HL-60 (cell line): ENCODE results near the gene IPO11.

Experiments used
- DNase-seq, 2 experiments: peaks; one replicate each; pipeline ENCODE4 v3.0.0-alpha.2; 2010 to 2020; ENCODE audit warnings: low read depth in 1 of 2, low spot score in 1 of 2
- H3K27ac ChIP-seq: fragments of 250-450 bp; sonication (Bioruptor Pico); replicated peaks from 2 replicates; pipeline ENCODE4 v1.5.1; 2020; ENCODE audit warnings: mild to moderate bottlenecking, moderate library complexity
- H3K27me3 ChIP-seq: fragments of 250-450 bp; sonication (Bioruptor Pico); 2 replicates; pipeline ENCODE4 v1.5.1; 2021; ENCODE audit warnings: mild to moderate bottlenecking, moderate library complexity; ENCODE audit not compliant: insufficient read depth, poor library complexity, severe bottlenecking
- H3K4me3 ChIP-seq: replicated peaks from 2 replicates; pipeline ENCODE4 v1.5.1; 2011; ENCODE audit warnings: mild to moderate bottlenecking, control low read depth, low read length; ENCODE audit not compliant: insufficient read depth
- CTCF ChIP-seq: IDR thresholded peaks from one replicate; pipeline ENCODE4 v1.5.1; 2011; ENCODE audit warnings: low read length, control low read depth, inconsistent platforms; ENCODE audit not compliant: insufficient read depth
- GABPA ChIP-seq: IDR thresholded peaks from 2 replicates; pipeline ENCODE4 v1.6.1; 2012; ENCODE audit warnings: low read depth
- POLR2AphosphoS5 ChIP-seq: IDR thresholded peaks from 2 replicates; pipeline ENCODE4 v1.6.1; 2012; ENCODE audit warnings: low read depth
- SPI1 ChIP-seq: IDR thresholded peaks from 2 replicates; pipeline ENCODE4 v1.6.1; 2012; ENCODE audit warnings: low read depth, mild to moderate bottlenecking, borderline replicate concordance
- TF ChIP-seq, protein P1 (sequence below): IDR thresholded peaks from 2 replicates; pipeline ENCODE4 v1.6.1; 2012; ENCODE audit warnings: low read depth; ENCODE audit not compliant: insufficient replicate concordance

The IPO11 gene

GRCh38 chr5:62450259-62450658, 37.7 kb downstream of the IPO11 start:
- DNase-seq, result no peak
- TF ChIP-seq GABPA, result no peak
- TF ChIP-seq POLR2AphosphoS5, result no peak
- no peak for TF ChIP-seq CTCF
- TF ChIP-seq, protein P1, sequence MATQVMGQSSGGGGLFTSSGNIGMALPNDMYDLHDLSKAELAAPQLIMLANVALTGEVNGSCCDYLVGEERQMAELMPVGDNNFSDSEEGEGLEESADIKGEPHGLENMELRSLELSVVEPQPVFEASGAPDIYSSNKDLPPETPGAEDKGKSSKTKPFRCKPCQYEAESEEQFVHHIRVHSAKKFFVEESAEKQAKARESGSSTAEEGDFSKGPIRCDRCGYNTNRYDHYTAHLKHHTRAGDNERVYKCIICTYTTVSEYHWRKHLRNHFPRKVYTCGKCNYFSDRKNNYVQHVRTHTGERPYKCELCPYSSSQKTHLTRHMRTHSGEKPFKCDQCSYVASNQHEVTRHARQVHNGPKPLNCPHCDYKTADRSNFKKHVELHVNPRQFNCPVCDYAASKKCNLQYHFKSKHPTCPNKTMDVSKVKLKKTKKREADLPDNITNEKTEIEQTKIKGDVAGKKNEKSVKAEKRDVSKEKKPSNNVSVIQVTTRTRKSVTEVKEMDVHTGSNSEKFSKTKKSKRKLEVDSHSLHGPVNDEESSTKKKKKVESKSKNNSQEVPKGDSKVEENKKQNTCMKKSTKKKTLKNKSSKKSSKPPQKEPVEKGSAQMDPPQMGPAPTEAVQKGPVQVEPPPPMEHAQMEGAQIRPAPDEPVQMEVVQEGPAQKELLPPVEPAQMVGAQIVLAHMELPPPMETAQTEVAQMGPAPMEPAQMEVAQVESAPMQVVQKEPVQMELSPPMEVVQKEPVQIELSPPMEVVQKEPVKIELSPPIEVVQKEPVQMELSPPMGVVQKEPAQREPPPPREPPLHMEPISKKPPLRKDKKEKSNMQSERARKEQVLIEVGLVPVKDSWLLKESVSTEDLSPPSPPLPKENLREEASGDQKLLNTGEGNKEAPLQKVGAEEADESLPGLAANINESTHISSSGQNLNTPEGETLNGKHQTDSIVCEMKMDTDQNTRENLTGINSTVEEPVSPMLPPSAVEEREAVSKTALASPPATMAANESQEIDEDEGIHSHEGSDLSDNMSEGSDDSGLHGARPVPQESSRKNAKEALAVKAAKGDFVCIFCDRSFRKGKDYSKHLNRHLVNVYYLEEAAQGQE, result no peak
- no peak for TF ChIP-seq SPI1
- Histone ChIP-seq H3K4me3 (no peak overlapping the region), H3K27me3 (no peaks in the 10 kb centered on the region), H3K27ac (no peak overlapping the region)

DNA sequence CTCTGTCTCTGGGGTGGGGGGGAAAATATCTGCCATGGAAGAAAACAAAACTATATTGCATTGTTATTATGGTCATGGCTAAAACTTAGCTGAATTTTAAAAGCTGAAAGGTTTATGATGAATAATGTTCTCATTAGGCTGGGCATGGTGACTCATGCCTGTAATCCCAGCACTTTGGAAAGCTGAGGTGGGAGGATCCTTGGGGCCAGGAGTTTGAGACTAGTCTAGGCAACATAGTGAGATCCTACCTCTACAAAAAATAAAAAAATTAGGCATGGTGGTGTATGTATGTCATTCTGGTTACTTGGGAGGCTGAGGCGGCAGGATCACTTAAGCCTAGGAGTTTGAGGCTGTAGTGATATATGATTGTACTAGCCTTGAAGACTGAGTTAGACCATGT, 44.5 kb downstream of the IPO11 start:
- no peaks in the 10 kb centered on the region for H3K27me3 ChIP-seq
- no peak for DNase-seq
- H3K27ac ChIP-seq, result no peak overlapping the region
- H3K4me3 ChIP-seq, result no peak overlapping the region
- no peak for TF ChIP-seq SPI1
- no peak for TF ChIP-seq GABPA
- no peak for TF ChIP-seq POLR2AphosphoS5
- no peak for TF ChIP-seq CTCF
- TF ChIP-seq, protein P1, result no peak

GRCh38 chr5:62460578-62460983, 48.0 kb downstream of the IPO11 start:
- TF ChIP-seq GABPA, result no peak
- TF ChIP-seq, protein P1, result no peak
- no peak for TF ChIP-seq POLR2AphosphoS5
- peak; percentile 35 for TF ChIP-seq CTCF
- Histone ChIP-seq H3K4me3 (no peak overlapping the region), H3K27me3 (no peaks in the 10 kb centered on the region), H3K27ac (no peak overlapping the region)
- peak in 1 of 2 experiments; percentile 1 for DNase-seq
